ENCODE measurements around the gene PGPEP1. TPM values are rescaled to one million over a fixed set of nuclear protein-coding genes. Genes with fewer than 3 reads are reported as not detected.

The PGPEP1 gene
- total RNA-seq, 4 donors from 2014 or later, result 0.83 to 10.1 (median 5.3) TPM

DNA sequence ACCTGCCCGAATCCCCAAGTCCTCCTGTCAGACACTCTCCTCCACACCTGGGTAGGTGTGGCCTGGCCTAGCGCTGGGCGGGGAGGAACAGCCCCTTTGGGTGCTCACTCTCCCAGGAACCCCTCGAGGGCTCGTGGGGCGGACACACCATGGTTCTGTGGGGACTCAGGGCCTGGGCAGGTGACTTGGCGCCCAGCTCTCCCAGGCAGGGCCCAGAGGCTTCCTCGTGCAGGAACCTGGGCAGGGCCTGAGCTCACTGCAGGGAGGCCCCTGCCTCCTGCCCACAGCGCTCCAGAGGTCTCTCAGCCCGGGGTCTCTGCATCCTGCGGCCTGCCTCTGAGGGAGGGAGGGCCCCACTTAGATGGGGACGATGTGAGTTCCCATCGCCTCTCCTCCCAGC is 29.4 kb upstream of the PGPEP1 start:
- Histone ChIP-seq H3K9me3 (no peaks in the 10 kb centered on the region), H3K36me3 (peaks cover 13 to 86% (median 26%) of the 10 kb centered on the region in 3 donors), H3K4me3 (no peak overlapping the region), H3K27ac (no peak overlapping the region), H3K4me1 (peaks cover 18 to 39% (median 24%) of the 10 kb centered on the region in 3 donors), H3K27me3 (no peaks in the 10 kb centered on the region)
- intact Hi-C loops (cut with DNase I), result no loop called here
- WGBS, 2 donors, result 67% methylated on average over 1 of the region's 13 CpGs
- no peak for DNase-seq
- TF ChIP-seq, protein P1, sequence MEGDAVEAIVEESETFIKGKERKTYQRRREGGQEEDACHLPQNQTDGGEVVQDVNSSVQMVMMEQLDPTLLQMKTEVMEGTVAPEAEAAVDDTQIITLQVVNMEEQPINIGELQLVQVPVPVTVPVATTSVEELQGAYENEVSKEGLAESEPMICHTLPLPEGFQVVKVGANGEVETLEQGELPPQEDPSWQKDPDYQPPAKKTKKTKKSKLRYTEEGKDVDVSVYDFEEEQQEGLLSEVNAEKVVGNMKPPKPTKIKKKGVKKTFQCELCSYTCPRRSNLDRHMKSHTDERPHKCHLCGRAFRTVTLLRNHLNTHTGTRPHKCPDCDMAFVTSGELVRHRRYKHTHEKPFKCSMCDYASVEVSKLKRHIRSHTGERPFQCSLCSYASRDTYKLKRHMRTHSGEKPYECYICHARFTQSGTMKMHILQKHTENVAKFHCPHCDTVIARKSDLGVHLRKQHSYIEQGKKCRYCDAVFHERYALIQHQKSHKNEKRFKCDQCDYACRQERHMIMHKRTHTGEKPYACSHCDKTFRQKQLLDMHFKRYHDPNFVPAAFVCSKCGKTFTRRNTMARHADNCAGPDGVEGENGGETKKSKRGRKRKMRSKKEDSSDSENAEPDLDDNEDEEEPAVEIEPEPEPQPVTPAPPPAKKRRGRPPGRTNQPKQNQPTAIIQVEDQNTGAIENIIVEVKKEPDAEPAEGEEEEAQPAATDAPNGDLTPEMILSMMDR (IDR thresholded peaks at IDR 0.05), result no peak
- TF ChIP-seq POLR2A (IDR thresholded peaks at IDR 0.05), result no peak

DNA sequence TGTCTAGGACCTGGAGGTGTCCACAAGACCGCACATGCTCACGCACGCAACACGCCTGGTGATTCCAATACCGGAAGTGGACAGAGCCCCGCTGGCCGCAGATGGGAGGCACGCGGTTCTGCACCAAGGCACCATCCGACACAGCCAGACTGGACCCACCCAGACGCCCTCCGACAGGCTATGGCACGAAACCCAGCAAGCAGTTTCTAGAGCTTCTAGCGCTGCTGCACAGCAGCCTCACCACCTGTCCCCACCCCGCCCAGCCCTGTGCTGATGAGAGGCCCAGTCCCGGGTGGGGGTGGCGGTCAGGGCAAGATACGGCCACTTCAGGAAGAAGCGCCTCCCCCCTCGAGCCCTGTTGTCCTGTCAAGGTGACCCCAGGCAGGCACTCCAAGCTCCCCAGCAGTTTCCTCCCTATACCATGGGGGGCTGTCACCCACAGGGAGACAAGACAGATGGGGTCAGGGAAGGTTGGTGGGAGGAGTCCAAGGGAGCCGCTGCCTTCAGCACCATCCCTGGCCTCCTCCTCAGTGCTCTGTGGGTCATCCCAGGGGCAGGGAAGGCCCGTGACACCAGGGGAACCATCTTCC is 28.8 kb upstream of the PGPEP1 start:
- H3K9me3 ChIP-seq, result no peaks in the 10 kb centered on the region
- no peak for DNase-seq
- H3K4me1 ChIP-seq, result peaks cover 12 to 32% (median 18%) of the 10 kb centered on the region in 3 donors
- 80 to 87% methylated on average over 2 to 11 of the region's 22 CpGs for WGBS, 2 donors
- no peak for TF ChIP-seq POLR2A (IDR thresholded peaks at IDR 0.05)
- TF ChIP-seq, protein P1 (IDR thresholded peaks at IDR 0.05), result no peak
- intact Hi-C loops (cut with DNase I), result no loop called here
- H3K4me3 ChIP-seq, result no peak overlapping the region
- H3K27me3 ChIP-seq, result no peaks in the 10 kb centered on the region
- H3K27ac ChIP-seq, result no peak overlapping the region
- H3K36me3 ChIP-seq, result peaks cover 13 to 86% (median 26%) of the 10 kb centered on the region in 3 donors

DNA sequence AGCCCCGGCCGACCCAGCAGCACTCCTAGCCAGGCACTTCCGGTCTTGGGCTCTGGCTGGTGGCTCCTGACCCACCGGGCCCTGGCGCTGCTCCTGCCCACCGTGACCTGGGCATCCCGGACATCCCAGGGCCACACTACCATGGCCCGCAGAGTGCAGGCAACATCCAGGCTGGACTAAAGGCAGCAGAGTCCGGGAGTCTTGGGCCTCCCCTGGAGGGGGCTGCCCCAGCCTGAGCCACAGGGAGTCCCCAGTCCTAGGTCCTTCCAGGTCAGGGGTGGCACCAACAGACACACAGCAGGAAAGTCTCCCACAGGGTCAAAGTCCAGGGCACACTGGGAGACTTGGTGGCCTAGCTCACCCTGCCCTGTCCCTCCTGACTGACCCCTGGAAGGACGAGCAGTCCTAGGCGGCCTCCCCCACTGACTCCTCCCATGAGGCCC is 28.3 kb upstream of the PGPEP1 start:
- Histone ChIP-seq H3K36me3 (peaks cover 13 to 86% (median 26%) of the 10 kb centered on the region in 3 donors), H3K4me3 (no peak overlapping the region), H3K27me3 (no peaks in the 10 kb centered on the region), H3K4me1 (peaks cover 7 to 27% (median 13%) of the 10 kb centered on the region in 3 donors), H3K27ac (no peak overlapping the region), H3K9me3 (no peaks in the 10 kb centered on the region)
- WGBS, 2 donors, result no CpG with 5 or more reads among the region's 11 CpGs
- DNase-seq, result no peak
- TF ChIP-seq POLR2A (IDR thresholded peaks at IDR 0.05), result no peak
- TF ChIP-seq, protein P1 (IDR thresholded peaks at IDR 0.05), result no peak
- intact Hi-C loops (cut with DNase I), result no loop called here

DNA sequence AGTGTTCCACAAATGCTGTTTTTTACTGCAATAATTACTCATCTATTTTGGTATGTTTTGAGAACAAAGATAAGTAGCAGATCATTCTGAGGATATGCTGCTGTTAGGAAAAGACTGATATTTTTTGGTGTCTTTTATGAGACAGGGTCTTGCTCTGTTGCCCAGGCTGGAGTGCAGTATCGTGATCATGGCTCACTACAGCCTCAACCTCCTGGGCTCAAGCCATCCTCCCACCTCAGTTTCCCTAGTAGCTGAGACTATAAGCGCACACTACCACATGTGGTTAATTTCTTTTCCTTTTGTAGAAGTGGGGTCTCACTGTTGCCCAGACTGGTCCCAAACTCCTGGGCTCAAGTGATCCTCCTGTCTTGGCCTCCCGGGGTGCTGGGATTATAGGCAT is 27.0 kb upstream of the PGPEP1 start:
- H3K9me3 ChIP-seq, result no peaks in the 10 kb centered on the region
- peaks cover 2 to 23% (median 4%) of the 10 kb centered on the region in 3 donors for H3K4me1 ChIP-seq
- no peak for DNase-seq
- H3K4me3 ChIP-seq, result no peak overlapping the region
- H3K27me3 ChIP-seq, result no peaks in the 10 kb centered on the region
- peaks cover 13 to 74% (median 26%) of the 10 kb centered on the region in 3 donors for H3K36me3 ChIP-seq
- WGBS, 2 donors, result 97 to 100% methylated on average over 2 to 3 of the region's 3 CpGs
- intact Hi-C loops (cut with DNase I), result no loop called here
- H3K27ac ChIP-seq, result no peak overlapping the region
- no peak for TF ChIP-seq POLR2A (IDR thresholded peaks at IDR 0.05)
- TF ChIP-seq, protein P1 (IDR thresholded peaks at IDR 0.05), result no peak

DNA sequence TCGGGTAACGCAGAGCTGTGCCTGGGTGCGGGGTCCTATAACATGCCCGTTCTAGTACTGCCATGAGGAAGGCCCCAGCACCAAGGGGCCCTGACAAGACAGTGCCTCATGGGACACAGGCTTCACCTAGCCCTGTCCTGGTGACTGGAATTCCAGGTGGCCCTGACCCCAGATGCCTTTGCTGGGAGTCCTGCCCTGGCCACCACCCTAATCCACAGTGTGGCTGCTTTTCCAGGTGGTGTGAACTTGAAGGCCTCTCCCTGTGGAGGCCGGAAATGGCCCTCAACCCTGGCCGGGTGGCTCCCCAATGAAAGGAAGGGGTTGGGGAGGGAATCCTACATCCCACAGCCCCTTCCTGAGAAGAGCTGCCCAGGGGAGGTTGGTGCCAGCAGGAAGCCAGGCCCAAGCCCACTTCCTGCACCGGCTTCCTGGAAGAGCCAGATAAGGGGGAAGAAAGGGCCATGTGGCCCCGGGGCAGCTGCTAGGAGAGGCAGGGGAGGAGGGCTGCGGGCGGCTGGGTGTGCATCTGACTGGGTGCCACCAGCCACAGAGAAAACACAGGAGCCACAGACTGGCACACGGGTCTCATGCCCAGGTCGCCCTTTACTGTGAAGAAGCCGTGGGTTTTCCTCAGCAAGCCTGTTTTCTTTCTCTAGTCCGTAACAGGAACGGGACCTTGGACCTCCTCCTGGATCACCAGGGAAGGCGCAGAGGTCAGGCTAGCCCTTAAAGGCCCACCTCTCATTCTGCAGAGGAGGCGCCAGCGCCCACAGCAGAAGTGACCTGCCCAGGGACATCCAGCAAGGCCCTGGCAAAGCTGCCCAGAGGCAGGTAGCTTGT is 22.2 kb upstream of the PGPEP1 start:
- H3K27me3 ChIP-seq, result no peaks in the 10 kb centered on the region
- peak overlapping the region; percentile 55 to 97 (median 88) for H3K27ac ChIP-seq
- H3K9me3 ChIP-seq, result no peaks in the 10 kb centered on the region
- peaks cover 0 to 26% (median 7%) of the 10 kb centered on the region in 3 donors for H3K36me3 ChIP-seq
- H3K4me1 ChIP-seq, result peaks cover 25 to 52% (median 40%) of the 10 kb centered on the region in 3 donors
- peak overlapping the region in 1 of 4 donors; percentile 24 for H3K4me3 ChIP-seq
- TF ChIP-seq, protein P1 (IDR thresholded peaks at IDR 0.05), result no peak
- TF ChIP-seq POLR2A (IDR thresholded peaks at IDR 0.05), result no peak
- DNase-seq, result no peak
- intact Hi-C loops (cut with DNase I), result no loop called here
- WGBS, 2 donors, result 40 to 49% methylated on average over 4 to 13 of the region's 18 CpGs

All from esophagus squamous epithelium (tissue), 5 donors.